Mononuclear cell (primary cell): Measurements from ENCODE around the gene NHSL1. TPM values are rescaled to one million over a fixed set of nuclear protein-coding genes. Genes with fewer than 3 reads are reported as not detected.

ENCODE experiments used
- H3K27me3 ChIP-seq: 2 replicates; pipeline ENCODE4 v1.6.0; 2011; ENCODE audit warnings: low read length, control low read depth; ENCODE audit not compliant: insufficient read depth
- H3K4me1 ChIP-seq: 2 replicates; pipeline ENCODE4 v1.5.1; 2011; ENCODE audit warnings: mild to moderate bottlenecking, low read length, control low read depth; ENCODE audit not compliant: insufficient read depth
- H3K4me3 ChIP-seq: 2 replicates; pipeline ENCODE4 v1.5.1; 2011; ENCODE audit warnings: mild to moderate bottlenecking, low read length, moderate library complexity
- H3K9me3 ChIP-seq: 2 replicates; pipeline ENCODE4 v1.5.1; 2011; ENCODE audit warnings: low read depth, mild to moderate bottlenecking, control low read depth, low read length
- total RNA-seq: library from RNA; depleted of rRNA; stranded (reverse); fragments of >200 nt; gene quantifications from one replicate; pipeline ENCODE4 v1.2.3, GENCODE V29; 2012

NHSL1 gene
- total RNA-seq, 1 donor: 0.63 TPM

DNA sequence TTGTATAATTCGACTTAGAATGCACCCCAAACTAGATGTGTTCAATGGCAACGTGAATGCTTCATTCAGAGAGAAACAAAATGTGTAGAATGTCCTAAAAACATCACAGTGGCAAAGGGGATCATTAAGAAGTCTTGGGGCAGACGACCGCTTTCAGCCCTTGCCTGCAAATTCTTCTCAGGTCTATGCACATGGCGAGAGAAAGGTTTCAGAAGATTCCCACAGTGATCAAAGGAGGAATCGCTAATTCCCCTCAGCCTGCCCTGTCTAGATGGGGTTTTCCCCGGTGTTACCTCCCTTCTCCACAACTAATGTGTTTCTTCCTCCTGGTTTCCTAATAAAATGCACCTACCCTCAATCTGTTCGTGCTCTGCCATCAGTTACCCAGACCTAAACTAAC is 13.3 kb upstream of the NHSL1 start:
- Histone ChIP-seq H3K27me3 (no peaks in the 10 kb centered on the region), H3K9me3 (no peaks in the 10 kb centered on the region), H3K4me1 (peaks cover 4% of the 10 kb centered on the region), H3K4me3 (no peak overlapping the region)

- H3K27me3 ChIP-seq: no peaks in the 10 kb centered on the region
- no peak overlapping the region for H3K4me3 ChIP-seq
- peaks cover 1% of the 10 kb centered on the region for H3K4me1 ChIP-seq
- H3K9me3 ChIP-seq: no peaks in the 10 kb centered on the region
Measured at GRCh38 chr6:138510093-138510492, 10.8 kb upstream of the NHSL1 start.

DNA sequence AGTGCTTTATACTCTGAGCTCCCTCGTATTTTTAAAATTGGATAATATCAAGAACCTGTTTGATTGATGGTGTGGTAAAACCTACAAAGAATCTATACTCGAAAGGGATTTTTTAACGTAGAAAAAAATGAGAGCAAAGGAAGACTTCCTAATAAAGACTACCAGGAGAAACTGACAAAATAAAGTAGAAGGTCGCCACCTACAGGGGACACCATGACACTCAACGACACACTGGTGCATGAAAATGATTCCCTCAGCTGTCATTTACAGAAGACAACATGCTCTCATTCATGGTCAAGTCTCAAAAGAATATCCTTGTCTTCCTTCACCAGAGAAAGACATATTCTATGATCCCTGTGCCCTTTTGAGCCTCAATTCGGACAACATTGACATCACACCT is 10.1 kb upstream of the NHSL1 start:
- Histone ChIP-seq H3K4me3 (no peak overlapping the region), H3K4me1 (peaks cover 3% of the 10 kb centered on the region)

DNA sequence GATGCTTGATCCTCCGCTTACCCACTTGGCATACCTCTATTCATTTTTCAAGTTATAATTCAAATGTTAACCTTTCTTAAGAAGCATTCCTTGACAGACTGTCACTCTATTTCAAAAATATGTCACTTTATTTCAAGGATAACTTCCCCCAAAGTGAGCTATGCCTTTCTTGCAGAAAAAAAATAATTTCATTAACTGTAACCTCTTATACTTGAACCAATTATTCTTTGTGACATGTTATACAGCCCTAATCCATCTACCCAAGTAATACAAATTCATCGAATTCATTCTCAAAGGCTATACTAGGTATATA is 9.3 kb upstream of the NHSL1 start:
- H3K27me3 ChIP-seq: no peaks in the 10 kb centered on the region
- peaks cover 9% of the 10 kb centered on the region for H3K4me1 ChIP-seq
- no peak overlapping the region for H3K4me3 ChIP-seq

More for the DNA sequence above, 10.1 kb upstream of the NHSL1 start:
- Histone ChIP-seq H3K9me3 (no peaks in the 10 kb centered on the region), H3K27me3 (no peaks in the 10 kb centered on the region)

DNA sequence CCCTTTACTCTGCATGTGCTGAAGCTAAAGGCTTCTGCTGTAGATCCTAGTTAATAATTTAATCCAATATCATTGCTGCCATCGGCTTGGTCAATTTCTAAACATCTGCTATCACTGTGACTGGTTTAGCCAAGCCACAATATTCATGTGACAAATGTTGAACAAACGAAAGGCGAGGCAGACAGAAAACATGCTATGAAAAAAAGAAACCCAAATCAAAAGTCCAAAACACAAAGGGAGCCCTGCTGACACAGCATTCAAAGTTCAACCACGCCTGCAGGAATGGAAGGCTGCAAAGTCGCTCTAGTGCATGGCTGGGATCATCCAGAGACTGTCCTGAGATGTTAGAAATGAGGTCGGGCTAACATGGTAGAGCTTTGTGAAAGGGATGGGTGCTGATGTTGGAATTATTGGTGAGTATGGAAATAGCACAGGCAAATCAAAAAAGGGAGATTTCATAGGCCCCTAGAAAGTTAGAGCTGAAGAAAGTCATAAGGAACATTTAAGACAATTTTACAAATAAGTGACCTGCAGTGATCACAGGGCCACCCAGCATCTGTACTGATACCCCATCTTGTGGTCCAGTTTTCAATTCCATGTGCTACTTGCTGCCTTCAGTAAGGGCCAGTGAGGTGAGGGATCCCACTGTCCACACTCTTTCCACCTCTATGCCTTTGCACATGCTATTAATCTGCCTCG is 8.8 kb upstream of the NHSL1 start:
- Histone ChIP-seq H3K4me1 (peaks cover 9% of the 10 kb centered on the region), H3K27me3 (no peaks in the 10 kb centered on the region), H3K9me3 (no peaks in the 10 kb centered on the region), H3K4me3 (no peak overlapping the region)

More for the DNA sequence above, 9.3 kb upstream of the NHSL1 start:
- no peaks in the 10 kb centered on the region for H3K9me3 ChIP-seq

- no peak overlapping the region for H3K4me3 ChIP-seq
- no peaks in the 10 kb centered on the region for H3K27me3 ChIP-seq
- H3K4me1 ChIP-seq: peaks cover 10% of the 10 kb centered on the region
- H3K9me3 ChIP-seq: no peaks in the 10 kb centered on the region
Measured at GRCh38 chr6:138504764-138505689, 5.7 kb upstream of the NHSL1 start.

GRCh38 chr6:138503881-138504680 is 4.8 kb upstream of the NHSL1 start:
- Histone ChIP-seq H3K27me3 (no peaks in the 10 kb centered on the region), H3K4me3 (no peak overlapping the region), H3K4me1 (peaks cover 19% of the 10 kb centered on the region), H3K9me3 (no peaks in the 10 kb centered on the region)

- Histone ChIP-seq H3K9me3 (no peaks in the 10 kb centered on the region), H3K4me3 (no peak overlapping the region), H3K27me3 (peaks cover 4% of the 10 kb centered on the region), H3K4me1 (peaks cover 23% of the 10 kb centered on the region)
Measured at GRCh38 chr6:138502546-138502945, 3.3 kb upstream of the NHSL1 start.

GRCh38 chr6:138500867-138501446 is 1.7 kb upstream of the NHSL1 start:
- Histone ChIP-seq H3K27me3 (peaks cover 4% of the 10 kb centered on the region), H3K9me3 (no peaks in the 10 kb centered on the region), H3K4me3 (no peak overlapping the region), H3K4me1 (peaks cover 23% of the 10 kb centered on the region)

DNA sequence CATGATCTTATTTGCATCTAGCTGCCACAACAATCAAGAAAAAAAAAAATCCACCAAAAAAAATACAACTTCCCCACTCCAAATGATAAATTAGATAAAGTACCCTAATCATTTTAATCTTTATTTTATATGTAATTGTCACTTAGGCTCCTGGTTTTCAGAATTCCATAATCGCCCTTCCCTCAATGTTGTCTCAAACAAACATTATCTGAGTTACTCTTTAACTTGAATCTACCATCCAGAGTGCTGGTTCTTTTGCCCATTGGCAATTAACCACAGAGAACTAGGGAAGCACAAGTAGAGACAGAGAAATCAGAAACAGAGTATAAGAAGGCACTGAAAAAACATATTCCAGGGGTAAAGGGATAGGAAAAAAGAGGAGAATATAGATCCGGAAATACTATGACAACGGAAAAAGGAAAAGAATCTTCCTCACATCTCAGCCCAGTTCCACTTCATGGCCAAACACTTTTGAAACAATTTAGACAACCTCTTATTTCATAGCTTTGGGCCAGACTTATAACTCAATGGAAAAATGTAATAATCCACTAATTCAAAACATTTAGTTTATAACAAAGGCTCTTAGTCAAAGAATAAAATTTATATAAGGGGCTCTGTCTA is 861 bp upstream of the NHSL1 start:
- Histone ChIP-seq H3K27me3 (peaks cover 4% of the 10 kb centered on the region), H3K4me3 (no peak overlapping the region), H3K9me3 (no peaks in the 10 kb centered on the region), H3K4me1 (peaks cover 23% of the 10 kb centered on the region)

- peak overlapping the region; percentile 12 for H3K4me3 ChIP-seq
- peaks cover 14% of the 10 kb centered on the region for H3K4me1 ChIP-seq
- no peaks in the 10 kb centered on the region for H3K9me3 ChIP-seq
Measured at GRCh38 chr6:138498629-138499302, 528 bp downstream of the NHSL1 start.

DNA sequence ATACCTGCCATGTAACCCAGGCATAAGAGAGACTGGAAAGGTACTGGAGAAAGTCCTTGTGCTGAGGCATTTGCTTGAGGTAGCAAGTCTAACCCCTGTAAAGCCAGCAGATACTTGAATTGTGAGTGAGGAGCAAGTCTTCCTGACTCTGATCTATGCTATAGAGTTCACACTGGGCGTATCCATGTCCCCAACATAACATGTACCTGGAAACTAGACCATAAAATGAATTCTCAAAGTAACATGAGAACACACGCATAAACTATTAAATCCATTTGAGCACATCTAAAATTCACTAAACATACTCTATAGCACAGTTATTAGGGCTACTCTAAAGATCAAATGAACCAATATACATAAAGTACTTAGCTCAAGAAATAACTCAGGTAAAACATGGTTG is 2.0 kb downstream of the NHSL1 start:
- Histone ChIP-seq H3K4me1 (peaks cover 14% of the 10 kb centered on the region), H3K9me3 (no peaks in the 10 kb centered on the region), H3K27me3 (peaks cover 4% of the 10 kb centered on the region), H3K4me3 (no peak overlapping the region)

More at GRCh38 chr6:138498629-138499302, 528 bp downstream of the NHSL1 start:
- peaks cover 4% of the 10 kb centered on the region for H3K27me3 ChIP-seq

- Histone ChIP-seq H3K4me3 (no peak overlapping the region), H3K9me3 (no peaks in the 10 kb centered on the region), H3K4me1 (peaks cover 6% of the 10 kb centered on the region), H3K27me3 (peaks cover 4% of the 10 kb centered on the region)
Measured at GRCh38 chr6:138494312-138494711, 5.0 kb downstream of the NHSL1 start.

DNA sequence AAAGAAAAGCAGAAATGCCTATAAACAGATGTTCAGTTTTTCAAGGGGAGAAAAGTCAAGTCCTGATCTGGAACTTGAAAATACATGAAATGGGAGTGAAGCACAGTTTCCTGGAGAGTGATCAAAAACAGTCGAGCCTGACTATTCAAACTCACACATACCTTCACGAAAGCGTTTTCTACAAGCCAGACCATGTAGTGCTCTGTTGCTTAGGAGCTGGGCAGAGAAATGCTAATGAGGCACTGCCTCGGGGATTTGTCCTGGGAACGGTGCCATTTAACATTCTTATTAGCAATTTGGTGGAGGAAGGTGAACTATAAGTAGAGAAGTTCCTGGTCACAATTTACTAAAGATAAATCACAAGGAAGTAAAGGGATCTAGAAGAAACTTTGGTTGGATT is 5.9 kb downstream of the NHSL1 start:
- Histone ChIP-seq H3K4me1 (no peaks in the 10 kb centered on the region), H3K4me3 (no peak overlapping the region), H3K27me3 (peaks cover 4% of the 10 kb centered on the region), H3K9me3 (no peaks in the 10 kb centered on the region)
